ENCODE data around the gene SAPCD2.

SAPCD2 gene

GRCh38 chr9:137014166-137014565 is 56.2 kb downstream of the SAPCD2 start:
- no peak for DNase-seq

GRCh38 chr9:137013571-137013940 is 56.8 kb downstream of the SAPCD2 start:
- no peak for DNase-seq

GRCh38 chr9:137012694-137013570 is 57.4 kb downstream of the SAPCD2 start:
- DNase-seq, result peak; percentile 18
